HEK293 (cell line): ENCODE data around the gene LZTFL1.

Experiments used
- CTCF ChIP-seq: fragments of 450-650 bp; formaldehyde crosslinking; IDR thresholded peaks from 2 replicates; pipeline ENCODE4 v1.5.1; 2016; ENCODE audit warnings: missing biosample characterization, missing genetic modification characterization
- ZEB2 ChIP-seq: fragments of 450-650 bp; formaldehyde crosslinking; IDR thresholded peaks from 2 replicates; pipeline ENCODE4 v1.5.1; 2016; ENCODE audit warnings: missing biosample characterization, missing genetic modification characterization
- ZNF157 ChIP-seq: fragments of 450-650 bp; formaldehyde crosslinking; IDR thresholded peaks from 2 replicates; pipeline ENCODE4 v1.5.1; 2016; ENCODE audit warnings: missing biosample characterization, missing genetic modification characterization
- ZNF175 ChIP-seq: fragments of 450-650 bp; formaldehyde crosslinking; IDR thresholded peaks from 2 replicates; pipeline ENCODE4 v1.5.1; 2016; ENCODE audit warnings: missing biosample characterization, missing genetic modification characterization
- ZNF19 ChIP-seq: fragments of 450-650 bp; formaldehyde crosslinking; IDR thresholded peaks from 2 replicates; pipeline ENCODE4; 2016; ENCODE audit warnings: missing biosample characterization, missing genetic modification characterization, low read depth
- ZNF350 ChIP-seq: fragments of 450-650 bp; formaldehyde crosslinking; IDR thresholded peaks from 2 replicates; pipeline ENCODE4 v1.5.0; 2017; ENCODE audit warnings: missing biosample characterization, mild to moderate bottlenecking, missing genetic modification characterization
- ZNF776 ChIP-seq: fragments of 450-650 bp; formaldehyde crosslinking; IDR thresholded peaks from 2 replicates; pipeline ENCODE4 v1.5.0; 2017; ENCODE audit warnings: missing biosample characterization, missing genetic modification characterization, borderline replicate concordance

- TF ChIP-seq ZNF350 (tag by site-specific recombination) (no peak), ZNF776 (tag by site-specific recombination) (no peak), ZNF175 (tag by site-specific recombination) (no peak), ZEB2 (no peak), CTCF (tag by site-specific recombination) (no peak), ZNF19 (tag by site-specific recombination) (no peak), ZNF157 (no peak)
These were observed 10.9 kb upstream of the LZTFL1 start for GRCh38 chr3:45852828-45853227.
